Panc1 (cell line): ENCODE measurements around the gene SF3B6.

Experiments
- TF ChIP-seq, protein P1 (sequence below): fragments of 450-650 bp; IDR thresholded peaks from 2 replicates; pipeline ENCODE4 v1.5.1; 2017; ENCODE audit warnings: mild to moderate bottlenecking
- TF ChIP-seq, protein P2 (sequence below), 2 experiments: IDR thresholded peaks; 2 replicates each; pipeline ENCODE4 v1.6.1; 2011 to 2012; ENCODE audit warnings: low read depth in 2 of 2, control low read depth in 1 of 2, low read length in 1 of 2, mild to moderate bottlenecking in 1 of 2, moderate library complexity in 1 of 2; ENCODE audit not compliant: insufficient read depth in 1 of 2

DNA sequence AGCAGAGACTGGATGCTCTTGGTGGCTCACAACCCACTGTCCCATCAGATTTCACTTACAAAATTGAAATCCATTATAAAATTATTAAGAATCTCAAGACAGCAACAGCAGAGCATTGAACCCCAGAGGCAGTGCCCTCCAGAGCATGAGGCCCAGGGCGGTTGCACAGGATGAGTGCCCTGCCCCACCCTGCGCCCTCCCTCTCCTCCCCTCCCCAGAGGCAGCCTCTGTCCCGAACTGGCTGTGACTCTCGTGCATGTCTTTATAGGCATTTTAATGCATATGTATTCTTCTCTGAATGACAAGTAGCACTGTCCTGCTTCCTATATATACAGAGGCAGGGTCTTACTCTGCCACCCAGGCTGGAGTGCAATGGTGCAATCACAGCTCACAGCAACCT is 55.9 kb downstream of the SF3B6 start:
- TF ChIP-seq, protein P1, sequence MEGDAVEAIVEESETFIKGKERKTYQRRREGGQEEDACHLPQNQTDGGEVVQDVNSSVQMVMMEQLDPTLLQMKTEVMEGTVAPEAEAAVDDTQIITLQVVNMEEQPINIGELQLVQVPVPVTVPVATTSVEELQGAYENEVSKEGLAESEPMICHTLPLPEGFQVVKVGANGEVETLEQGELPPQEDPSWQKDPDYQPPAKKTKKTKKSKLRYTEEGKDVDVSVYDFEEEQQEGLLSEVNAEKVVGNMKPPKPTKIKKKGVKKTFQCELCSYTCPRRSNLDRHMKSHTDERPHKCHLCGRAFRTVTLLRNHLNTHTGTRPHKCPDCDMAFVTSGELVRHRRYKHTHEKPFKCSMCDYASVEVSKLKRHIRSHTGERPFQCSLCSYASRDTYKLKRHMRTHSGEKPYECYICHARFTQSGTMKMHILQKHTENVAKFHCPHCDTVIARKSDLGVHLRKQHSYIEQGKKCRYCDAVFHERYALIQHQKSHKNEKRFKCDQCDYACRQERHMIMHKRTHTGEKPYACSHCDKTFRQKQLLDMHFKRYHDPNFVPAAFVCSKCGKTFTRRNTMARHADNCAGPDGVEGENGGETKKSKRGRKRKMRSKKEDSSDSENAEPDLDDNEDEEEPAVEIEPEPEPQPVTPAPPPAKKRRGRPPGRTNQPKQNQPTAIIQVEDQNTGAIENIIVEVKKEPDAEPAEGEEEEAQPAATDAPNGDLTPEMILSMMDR, result no peak
- TF ChIP-seq, protein P2, sequence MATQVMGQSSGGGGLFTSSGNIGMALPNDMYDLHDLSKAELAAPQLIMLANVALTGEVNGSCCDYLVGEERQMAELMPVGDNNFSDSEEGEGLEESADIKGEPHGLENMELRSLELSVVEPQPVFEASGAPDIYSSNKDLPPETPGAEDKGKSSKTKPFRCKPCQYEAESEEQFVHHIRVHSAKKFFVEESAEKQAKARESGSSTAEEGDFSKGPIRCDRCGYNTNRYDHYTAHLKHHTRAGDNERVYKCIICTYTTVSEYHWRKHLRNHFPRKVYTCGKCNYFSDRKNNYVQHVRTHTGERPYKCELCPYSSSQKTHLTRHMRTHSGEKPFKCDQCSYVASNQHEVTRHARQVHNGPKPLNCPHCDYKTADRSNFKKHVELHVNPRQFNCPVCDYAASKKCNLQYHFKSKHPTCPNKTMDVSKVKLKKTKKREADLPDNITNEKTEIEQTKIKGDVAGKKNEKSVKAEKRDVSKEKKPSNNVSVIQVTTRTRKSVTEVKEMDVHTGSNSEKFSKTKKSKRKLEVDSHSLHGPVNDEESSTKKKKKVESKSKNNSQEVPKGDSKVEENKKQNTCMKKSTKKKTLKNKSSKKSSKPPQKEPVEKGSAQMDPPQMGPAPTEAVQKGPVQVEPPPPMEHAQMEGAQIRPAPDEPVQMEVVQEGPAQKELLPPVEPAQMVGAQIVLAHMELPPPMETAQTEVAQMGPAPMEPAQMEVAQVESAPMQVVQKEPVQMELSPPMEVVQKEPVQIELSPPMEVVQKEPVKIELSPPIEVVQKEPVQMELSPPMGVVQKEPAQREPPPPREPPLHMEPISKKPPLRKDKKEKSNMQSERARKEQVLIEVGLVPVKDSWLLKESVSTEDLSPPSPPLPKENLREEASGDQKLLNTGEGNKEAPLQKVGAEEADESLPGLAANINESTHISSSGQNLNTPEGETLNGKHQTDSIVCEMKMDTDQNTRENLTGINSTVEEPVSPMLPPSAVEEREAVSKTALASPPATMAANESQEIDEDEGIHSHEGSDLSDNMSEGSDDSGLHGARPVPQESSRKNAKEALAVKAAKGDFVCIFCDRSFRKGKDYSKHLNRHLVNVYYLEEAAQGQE (IDR thresholded peaks at IDR 0.05; ENCODE audit: insufficient read depth in 1 of 2, low read depth in 2 of 2, low read length in 1 of 2), result no peak
